A549 (cell line): ENCODE measurements around the gene SLC66A2. TPM values are rescaled to one million over a fixed set of nuclear protein-coding genes. Genes with fewer than 3 reads are reported as not detected.

ENCODE experiments used
- ATAC-seq, 2 experiments: fragments of 200-7000 bp in 1 of 2; fragments of >200 bp in 1 of 2; cut with Nextera tagmentation in 1 of 2; cut with Tn5 transposase in 1 of 2; 3 replicates each; pipeline versions ENCODE4 v1.8.0 to v1.9.1; 2018 to 2020; ENCODE audit warnings: mild to moderate bottlenecking in 1 of 2, moderate library complexity in 1 of 2
- CTCF ChIA-PET: fragments of 300-600 bp; sonication (Branson Sonifier 250); formaldehyde crosslinking; extraction: SDS; loops from one replicate; lab custom pipeline; 2021; ENCODE audit warnings: antibody characterized with exemption, inconsistent platforms; lab: Yijun Ruan, JAX
- POLR2A ChIA-PET: fragments of 350-600 bp; formaldehyde crosslinking; extraction: SDS; loops from one replicate; lab custom pipeline; 2021; ENCODE audit warnings: antibody characterized with exemption, inconsistent platforms; lab: Yijun Ruan, JAX
- DNase-seq, 2 experiments: peaks; one replicate each; pipeline versions ENCODE4 v3.0.0 to v3.0.0-alpha.2; 2011 to 2016; ENCODE audit warnings: low read depth in 1 of 2, low spot score in 1 of 2
- FAIRE-seq: peaks from 2 replicates; lab custom pipeline; 2011; peaks lifted over from hg19 to GRCh38; lab: Jason Lieb, UNC
- H3K27ac ChIP-seq, 2 experiments: fragments of >200 bp; sonication (Bioruptor Twin); formaldehyde crosslinking; 3 replicates each; pipeline ENCODE4 v1.5.1; 2016 to 2017
- H3K4me1 ChIP-seq: fragments of >200 bp; sonication (Bioruptor Twin); formaldehyde crosslinking; 3 replicates; pipeline ENCODE4 v1.6.1; 2016
- H3K4me2 ChIP-seq: fragments of >200 bp; sonication (Bioruptor Twin); formaldehyde crosslinking; 3 replicates; pipeline ENCODE4 v1.6.1; 2016
- H3K4me3 ChIP-seq: fragments of >200 bp; sonication (Bioruptor Twin); formaldehyde crosslinking; 3 replicates; pipeline ENCODE4 v1.5.1; 2016
- H3K9me3 ChIP-seq: fragments of >200 bp; sonication (Bioruptor Twin); formaldehyde crosslinking; 3 replicates; pipeline ENCODE4 v1.6.1; 2016
- CBX2 ChIP-seq: fragments of 200-600 bp; sonication (generic); IDR thresholded peaks from 2 replicates; pipeline ENCODE4 v1.6.1; 2016; ENCODE audit warnings: low read depth, mild to moderate bottlenecking, borderline replicate concordance
- CEBPB ChIP-seq, 2 experiments: fragments of >200 bp in 1 of 2; sonication (Bioruptor Twin) in 1 of 2; formaldehyde crosslinking in 1 of 2; IDR thresholded peaks; 2 replicates each; pipeline ENCODE4 v1.6.1; 2012 to 2016
- CHD2 ChIP-seq: fragments of 150-350 bp; IDR thresholded peaks from 2 replicates; pipeline ENCODE4 v1.6.1; 2014; ENCODE audit warnings: low read length; ENCODE audit not compliant: partially characterized antibody
- CHD4 ChIP-seq: fragments of 200-600 bp; sonication (generic); IDR thresholded peaks from 2 replicates; pipeline ENCODE4 v1.6.1; 2016; ENCODE audit warnings: antibody characterized with exemption, mild to moderate bottlenecking, borderline replicate concordance
- FOSL2 ChIP-seq, 2 experiments: fragments of 450-650 bp in 1 of 2; fragments of >200 bp in 1 of 2; sonication (Bioruptor Twin) in 1 of 2; formaldehyde crosslinking; IDR thresholded peaks; 2 replicates each; pipeline versions ENCODE4 v1.5.0 to v1.6.1; 2016 to 2020; ENCODE audit warnings: mild to moderate bottlenecking in 1 of 2, moderate library complexity in 1 of 2
- FOXS1 ChIP-seq: fragments of 250-450 bp; sonication (Bioruptor Pico); IDR thresholded peaks from 2 replicates; pipeline ENCODE4 v1.5.0; 2020; ENCODE audit warnings: mild to moderate bottlenecking, moderate library complexity
- HOXB5 ChIP-seq: fragments of 250-450 bp; sonication (Bioruptor Pico); IDR thresholded peaks from 2 replicates; pipeline ENCODE4 v1.5.0; 2020; ENCODE audit warnings: mild to moderate bottlenecking, moderate library complexity
- MAFK ChIP-seq: fragments of 450-650 bp; IDR thresholded peaks from 2 replicates; pipeline ENCODE4 v1.6.1; 2014; ENCODE audit not compliant: partially characterized antibody
- RAD21 ChIP-seq, 2 experiments: fragments of >200 bp in 1 of 2; sonication (Bioruptor Twin) in 1 of 2; formaldehyde crosslinking in 1 of 2; IDR thresholded peaks in 1 of 2; conservative IDR thresholded peaks in 1 of 2; 2 replicates in 1 of 2; 3 replicates in 1 of 2; pipeline ENCODE4 v1.6.1; 2012 to 2018; ENCODE audit warnings: inconsistent platforms in 1 of 2
- SREBF2 ChIP-seq: fragments of 450-650 bp; IDR thresholded peaks from 2 replicates; pipeline ENCODE4 v1.6.1; 2014; ENCODE audit warnings: mild to moderate bottlenecking, moderate library complexity
- TP53 ChIP-seq: fragments of 250-450 bp; sonication (Bioruptor Pico); IDR thresholded peaks from 2 replicates; pipeline ENCODE4 v1.5.0; 2021; ENCODE audit warnings: mild to moderate bottlenecking, moderate library complexity
- ZC3H11A ChIP-seq: fragments of 450-650 bp; IDR thresholded peaks from 2 replicates; pipeline ENCODE4 v1.6.1; 2014; ENCODE audit warnings: antibody characterized with exemption, mild to moderate bottlenecking
- ZFP36 ChIP-seq: fragments of 450-650 bp; IDR thresholded peaks from 2 replicates; pipeline ENCODE4 v1.6.1; 2014; ENCODE audit warnings: borderline replicate concordance; ENCODE audit not compliant: partially characterized antibody
- ZNF302 ChIP-seq: fragments of 250-450 bp; sonication (Bioruptor Pico); IDR thresholded peaks from 2 replicates; pipeline ENCODE4 v1.9.0; 2021; ENCODE audit warnings: inconsistent platforms, mild to moderate bottlenecking, moderate library complexity
- ZSCAN20 ChIP-seq: fragments of 250-450 bp; sonication (Bioruptor Pico); IDR thresholded peaks from 2 replicates; pipeline ENCODE4 v1.8.0; 2022; ENCODE audit warnings: mild to moderate bottlenecking, moderate library complexity
- WGBS: methylation state at CpG from one replicate; pipeline ENCODE4 v1.1.6; 2017; ENCODE audit errors: missing lambda C conversion rate; 5-methylcytosine and 5-hydroxymethylcytosine counted together
- polyA plus RNA-seq, 4 experiments: library from polyadenylated mRNA; depleted of rRNA in 3 of 4; stranded (reverse); fragments of >200 nt; fragmentation: RNase III in 1 of 4; extraction: RNeasy Plus Mini Kit Qiagen cat#74134 plus additional on column Dnase treatment in 1 of 4; gene quantifications; 2 replicates in 3 of 4; 3 replicates in 1 of 4; pipeline ENCODE4 v1.2.3, GENCODE V29; 2011 to 2017
- TF ChIP-seq, protein P1 (sequence below): fragments of 250-450 bp; sonication (Bioruptor Pico); IDR thresholded peaks from 2 replicates; pipeline ENCODE4 v1.5.0; 2021; ENCODE audit warnings: mild to moderate bottlenecking, moderate library complexity, borderline replicate concordance
- TF ChIP-seq, protein P2 (sequence below): fragments of 250-450 bp; sonication (Bioruptor Pico); IDR thresholded peaks from 2 replicates; pipeline ENCODE4 v1.5.0; 2020; ENCODE audit warnings: low read depth, mild to moderate bottlenecking, moderate library complexity
- TF ChIP-seq, protein P3 (sequence below): fragments of 450-650 bp; IDR thresholded peaks from 2 replicates; pipeline ENCODE4 v1.6.1; 2014; ENCODE audit warnings: antibody characterized with exemption
- TF ChIP-seq, protein P4 (sequence below): IDR thresholded peaks from 2 replicates; pipeline ENCODE4 v1.6.1; 2012
- TF ChIP-seq, protein P5 (sequence below): IDR thresholded peaks from 2 replicates; pipeline ENCODE4 v1.6.1; 2012
- TF ChIP-seq, protein P6 (sequence below): fragments of 150-350 bp; IDR thresholded peaks from 2 replicates; pipeline ENCODE4 v1.6.1; 2014; ENCODE audit warnings: low read depth, mild to moderate bottlenecking, low read length

SLC66A2 gene
- polyA plus RNA-seq, 2 of the 4 experiments (the other 2 are of a cell fraction), result 4.8 to 11.5 TPM

DNA sequence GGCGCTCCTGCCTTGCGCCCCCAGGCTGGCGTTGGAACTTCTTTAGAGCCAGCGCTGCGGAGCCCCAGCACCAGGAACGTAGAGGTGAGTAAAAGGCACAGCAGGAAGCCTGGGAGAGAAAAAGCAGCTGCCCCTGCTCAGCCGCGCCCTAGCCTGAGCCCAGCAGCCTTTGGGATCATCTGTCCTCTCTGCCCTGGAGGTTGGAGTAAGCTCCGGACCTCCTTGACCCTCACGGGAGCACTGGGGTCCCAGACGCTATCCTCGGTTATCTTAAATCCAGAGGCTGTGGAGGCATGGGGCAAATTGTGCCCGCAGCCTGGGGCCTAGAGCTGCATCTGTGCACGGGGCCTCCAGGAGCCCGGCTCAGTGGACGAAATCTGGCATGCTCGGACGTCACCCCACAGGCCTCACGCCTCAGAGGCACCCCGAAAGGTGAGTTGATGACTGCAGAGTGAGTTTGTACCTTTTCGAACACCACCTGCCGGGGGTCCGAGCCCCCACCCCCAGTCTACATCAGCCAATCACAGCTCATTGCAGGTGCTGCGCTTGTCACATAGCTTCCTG lies 1.6 kb upstream of the SLC66A2 start:
- Histone ChIP-seq H3K27ac (no peak overlapping the region), H3K4me3 (no peak overlapping the region), H3K9me3 (no peaks in the 10 kb centered on the region), H3K4me1 (no peaks in the 10 kb centered on the region; the same call in 2 of the 3 replicates), H3K4me2 (no peak overlapping the region)
- ChIA-PET CTCF (no interaction called here), POLR2A (no interaction called here)
- TF ChIP-seq CHD4, result no peak
- TF ChIP-seq, protein P1, sequence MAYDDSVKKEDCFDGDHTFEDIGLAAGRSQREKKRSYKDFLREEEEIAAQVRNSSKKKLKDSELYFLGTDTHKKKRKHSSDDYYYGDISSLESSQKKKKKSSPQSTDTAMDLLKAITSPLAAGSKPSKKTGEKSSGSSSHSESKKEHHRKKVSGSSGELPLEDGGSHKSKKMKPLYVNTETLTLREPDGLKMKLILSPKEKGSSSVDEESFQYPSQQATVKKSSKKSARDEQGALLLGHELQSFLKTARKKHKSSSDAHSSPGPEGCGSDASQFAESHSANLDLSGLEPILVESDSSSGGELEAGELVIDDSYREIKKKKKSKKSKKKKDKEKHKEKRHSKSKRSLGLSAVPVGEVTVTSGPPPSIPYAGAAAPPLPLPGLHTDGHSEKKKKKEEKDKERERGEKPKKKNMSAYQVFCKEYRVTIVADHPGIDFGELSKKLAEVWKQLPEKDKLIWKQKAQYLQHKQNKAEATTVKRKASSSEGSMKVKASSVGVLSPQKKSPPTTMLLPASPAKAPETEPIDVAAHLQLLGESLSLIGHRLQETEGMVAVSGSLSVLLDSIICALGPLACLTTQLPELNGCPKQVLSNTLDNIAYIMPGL, result no peak
- TF ChIP-seq FOXS1, result no peak
- no peak for TF ChIP-seq ZSCAN20 (CRISPR knock-in tag)
- no peak for TF ChIP-seq RAD21 (conservative IDR thresholded peaks at IDR 0.05 in 1 of 2, IDR thresholded peaks at IDR 0.05 in 1 of 2)
- TF ChIP-seq, protein P2, sequence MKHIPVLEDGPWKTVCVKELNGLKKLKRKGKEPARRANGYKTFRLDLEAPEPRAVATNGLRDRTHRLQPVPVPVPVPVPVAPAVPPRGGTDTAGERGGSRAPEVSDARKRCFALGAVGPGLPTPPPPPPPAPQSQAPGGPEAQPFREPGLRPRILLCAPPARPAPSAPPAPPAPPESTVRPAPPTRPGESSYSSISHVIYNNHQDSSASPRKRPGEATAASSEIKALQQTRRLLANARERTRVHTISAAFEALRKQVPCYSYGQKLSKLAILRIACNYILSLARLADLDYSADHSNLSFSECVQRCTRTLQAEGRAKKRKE (CRISPR knock-in tag), result no peak
- TF ChIP-seq CBX2, result no peak
- TF ChIP-seq, protein P3, sequence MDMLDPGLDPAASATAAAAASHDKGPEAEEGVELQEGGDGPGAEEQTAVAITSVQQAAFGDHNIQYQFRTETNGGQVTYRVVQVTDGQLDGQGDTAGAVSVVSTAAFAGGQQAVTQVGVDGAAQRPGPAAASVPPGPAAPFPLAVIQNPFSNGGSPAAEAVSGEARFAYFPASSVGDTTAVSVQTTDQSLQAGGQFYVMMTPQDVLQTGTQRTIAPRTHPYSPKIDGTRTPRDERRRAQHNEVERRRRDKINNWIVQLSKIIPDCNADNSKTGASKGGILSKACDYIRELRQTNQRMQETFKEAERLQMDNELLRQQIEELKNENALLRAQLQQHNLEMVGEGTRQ, result no peak
- no peak for TF ChIP-seq SREBF2
- TF ChIP-seq ZNF302 (CRISPR knock-in tag), result no peak
- no peak for TF ChIP-seq ZFP36
- no peak for TF ChIP-seq HOXB5 (CRISPR knock-in tag)
- 92% methylated on average over 20 of the region's 24 CpGs for WGBS
- ATAC-seq (no peak), DNase-seq (no peak), FAIRE-seq (no peak)

DNA sequence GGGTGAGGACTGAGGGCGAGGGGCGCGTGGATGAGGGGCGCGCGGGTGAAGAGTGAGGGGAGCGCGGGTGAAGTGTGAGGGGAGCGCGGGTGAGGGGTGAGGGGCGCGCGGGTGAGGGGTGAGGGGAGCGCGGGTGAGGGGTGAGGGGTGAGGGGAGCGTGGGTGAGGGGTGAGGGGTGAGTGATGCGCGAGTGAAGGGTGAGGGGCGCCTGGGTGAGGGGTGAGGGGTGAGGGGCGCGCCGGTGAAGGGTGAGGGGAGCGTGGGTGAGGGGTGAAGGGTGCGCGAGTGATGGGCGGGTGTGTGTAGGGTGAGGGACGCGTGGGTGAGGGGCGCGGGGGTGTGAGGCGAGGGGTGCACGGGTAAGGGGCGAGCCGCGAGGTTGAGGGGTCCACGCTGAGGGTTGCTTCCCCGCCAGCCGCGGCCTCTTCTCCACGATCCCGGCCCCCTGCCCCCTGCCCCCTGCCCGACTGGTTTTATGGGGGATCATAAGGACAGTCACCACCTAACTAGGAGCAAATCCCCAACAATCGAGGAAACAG lies 1.1 kb upstream of the SLC66A2 start:
- WGBS, result 83% methylated on average over 21 of the region's 43 CpGs
- TF ChIP-seq CEBPB (IDR thresholded peaks at IDR 0.05) (no peak), TP53 (no peak), RAD21 (conservative IDR thresholded peaks at IDR 0.05 in 1 of 2, IDR thresholded peaks at IDR 0.05 in 1 of 2) (no peak), ZC3H11A (no peak), CHD2 (no peak), FOSL2 (IDR thresholded peaks at IDR 0.05) (no peak), FOSL2 (CRISPR knock-in tag; IDR thresholded peaks at IDR 0.05) (no peak), MAFK (no peak)
- TF ChIP-seq, protein P4, sequence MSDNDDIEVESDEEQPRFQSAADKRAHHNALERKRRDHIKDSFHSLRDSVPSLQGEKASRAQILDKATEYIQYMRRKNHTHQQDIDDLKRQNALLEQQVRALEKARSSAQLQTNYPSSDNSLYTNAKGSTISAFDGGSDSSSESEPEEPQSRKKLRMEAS, result no peak
- TF ChIP-seq, protein P5, sequence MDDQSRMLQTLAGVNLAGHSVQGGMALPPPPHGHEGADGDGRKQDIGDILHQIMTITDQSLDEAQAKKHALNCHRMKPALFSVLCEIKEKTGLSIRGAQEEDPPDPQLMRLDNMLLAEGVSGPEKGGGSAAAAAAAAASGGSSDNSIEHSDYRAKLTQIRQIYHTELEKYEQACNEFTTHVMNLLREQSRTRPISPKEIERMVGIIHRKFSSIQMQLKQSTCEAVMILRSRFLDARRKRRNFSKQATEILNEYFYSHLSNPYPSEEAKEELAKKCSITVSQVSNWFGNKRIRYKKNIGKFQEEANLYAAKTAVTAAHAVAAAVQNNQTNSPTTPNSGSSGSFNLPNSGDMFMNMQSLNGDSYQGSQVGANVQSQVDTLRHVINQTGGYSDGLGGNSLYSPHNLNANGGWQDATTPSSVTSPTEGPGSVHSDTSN, result no peak
- TF ChIP-seq, protein P3, result no peak
- TF ChIP-seq, protein P6, sequence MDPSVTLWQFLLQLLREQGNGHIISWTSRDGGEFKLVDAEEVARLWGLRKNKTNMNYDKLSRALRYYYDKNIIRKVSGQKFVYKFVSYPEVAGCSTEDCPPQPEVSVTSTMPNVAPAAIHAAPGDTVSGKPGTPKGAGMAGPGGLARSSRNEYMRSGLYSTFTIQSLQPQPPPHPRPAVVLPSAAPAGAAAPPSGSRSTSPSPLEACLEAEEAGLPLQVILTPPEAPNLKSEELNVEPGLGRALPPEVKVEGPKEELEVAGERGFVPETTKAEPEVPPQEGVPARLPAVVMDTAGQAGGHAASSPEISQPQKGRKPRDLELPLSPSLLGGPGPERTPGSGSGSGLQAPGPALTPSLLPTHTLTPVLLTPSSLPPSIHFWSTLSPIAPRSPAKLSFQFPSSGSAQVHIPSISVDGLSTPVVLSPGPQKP, result no peak
- ATAC-seq, result peak in 1 of 2 experiments; percentile 4; a peak in 1 of 6 replicates
- no peak for FAIRE-seq
- Histone ChIP-seq H3K4me2 (peak overlapping the region; percentile 85), H3K27ac (peak overlapping the region; percentile 77 to 95; a peak in 5 of 6 replicates), H3K9me3 (no peaks in the 10 kb centered on the region), H3K4me1 (no peaks in the 10 kb centered on the region; the same call in 2 of the 3 replicates), H3K4me3 (peak overlapping the region; percentile 87)
- ChIA-PET POLR2A (no interaction called here), CTCF (interaction anchor here (0.6 kb wide), 1 partner anchor 35 kb away, joined by 3 read pairs; no protein-coding TSS in a partner anchor)
- no peak for DNase-seq
